WI38 (cell line): ENCODE measurements around the gene GPX4.

ENCODE experiments used
- H3K4me3 ChIP-seq: 2 replicates; pipeline ENCODE4 v1.5.1; 2011; ENCODE audit warnings: low read depth, mild to moderate bottlenecking, control low read depth, low read length
- TF ChIP-seq, protein P1 (sequence below): IDR thresholded peaks from 2 replicates; pipeline ENCODE4 v1.5.1; 2012; ENCODE audit warnings: low read depth, mild to moderate bottlenecking, control low read depth, low read length

GPX4 gene

DNA sequence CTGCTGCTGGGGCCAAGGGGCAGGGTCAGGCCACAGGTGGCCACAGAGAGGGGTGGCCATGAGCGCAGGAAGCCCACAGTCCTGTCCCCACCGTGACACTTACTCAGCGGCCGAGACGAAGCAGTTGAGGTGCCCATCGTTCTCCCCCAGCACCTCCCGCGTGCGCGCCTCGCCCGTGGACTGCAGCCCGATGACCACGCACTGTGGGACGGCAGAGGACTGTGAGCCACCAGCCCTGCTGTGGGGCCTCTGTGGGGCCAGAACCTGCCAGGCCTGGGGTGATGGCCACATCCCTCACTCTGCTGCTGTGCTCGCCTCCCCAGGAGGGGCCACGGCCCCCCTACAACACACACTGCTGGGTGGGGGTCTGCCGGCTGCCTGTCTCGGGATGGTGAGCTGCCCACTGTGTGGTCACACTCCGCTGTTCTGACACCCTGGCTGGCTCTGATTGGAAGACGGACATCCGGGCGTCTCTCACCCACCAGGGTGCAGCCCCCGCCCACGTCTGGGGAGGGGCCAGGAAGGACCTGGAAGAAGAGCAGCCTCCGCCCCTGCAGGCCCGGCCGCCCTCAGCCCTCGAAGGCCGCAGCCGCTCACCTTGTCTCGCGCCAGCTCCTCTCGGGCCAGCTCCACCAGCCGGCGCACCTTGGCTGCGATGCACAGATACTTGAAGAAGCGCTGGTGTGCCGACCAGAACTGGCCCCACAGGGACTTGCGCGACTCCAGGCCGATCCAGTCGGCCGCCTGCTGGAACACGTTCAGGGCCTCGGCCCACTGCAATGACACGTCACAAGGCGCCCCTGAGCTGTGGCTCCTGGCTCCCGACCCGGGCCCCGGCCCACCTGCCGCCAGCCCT lies 13.2 kb downstream of the GPX4 start:
- TF ChIP-seq, protein P1, sequence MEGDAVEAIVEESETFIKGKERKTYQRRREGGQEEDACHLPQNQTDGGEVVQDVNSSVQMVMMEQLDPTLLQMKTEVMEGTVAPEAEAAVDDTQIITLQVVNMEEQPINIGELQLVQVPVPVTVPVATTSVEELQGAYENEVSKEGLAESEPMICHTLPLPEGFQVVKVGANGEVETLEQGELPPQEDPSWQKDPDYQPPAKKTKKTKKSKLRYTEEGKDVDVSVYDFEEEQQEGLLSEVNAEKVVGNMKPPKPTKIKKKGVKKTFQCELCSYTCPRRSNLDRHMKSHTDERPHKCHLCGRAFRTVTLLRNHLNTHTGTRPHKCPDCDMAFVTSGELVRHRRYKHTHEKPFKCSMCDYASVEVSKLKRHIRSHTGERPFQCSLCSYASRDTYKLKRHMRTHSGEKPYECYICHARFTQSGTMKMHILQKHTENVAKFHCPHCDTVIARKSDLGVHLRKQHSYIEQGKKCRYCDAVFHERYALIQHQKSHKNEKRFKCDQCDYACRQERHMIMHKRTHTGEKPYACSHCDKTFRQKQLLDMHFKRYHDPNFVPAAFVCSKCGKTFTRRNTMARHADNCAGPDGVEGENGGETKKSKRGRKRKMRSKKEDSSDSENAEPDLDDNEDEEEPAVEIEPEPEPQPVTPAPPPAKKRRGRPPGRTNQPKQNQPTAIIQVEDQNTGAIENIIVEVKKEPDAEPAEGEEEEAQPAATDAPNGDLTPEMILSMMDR, result no peak
- H3K4me3 ChIP-seq, result no peak overlapping the region

DNA sequence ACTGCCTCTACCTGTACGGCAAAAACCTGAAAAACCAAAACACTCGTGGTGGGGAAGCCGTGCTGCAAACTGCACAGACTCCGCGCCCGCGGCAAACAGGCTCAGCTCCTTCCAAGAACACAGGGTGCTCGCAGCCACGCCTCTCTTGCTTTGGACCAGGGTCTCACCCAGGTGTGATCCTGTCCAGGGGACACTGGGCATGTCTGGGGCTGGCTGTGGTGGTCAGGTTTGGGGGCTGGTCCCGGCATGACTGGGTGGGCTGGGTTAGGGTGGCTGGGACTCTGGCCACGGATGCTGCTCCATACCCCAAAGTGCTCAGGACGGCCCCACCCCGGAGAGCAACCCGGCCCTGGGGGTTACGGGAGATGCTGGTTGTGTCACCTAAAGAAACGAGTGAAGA lies 13.9 kb downstream of the GPX4 start:
- no peak overlapping the region for H3K4me3 ChIP-seq
- TF ChIP-seq, protein P1, result no peak

DNA sequence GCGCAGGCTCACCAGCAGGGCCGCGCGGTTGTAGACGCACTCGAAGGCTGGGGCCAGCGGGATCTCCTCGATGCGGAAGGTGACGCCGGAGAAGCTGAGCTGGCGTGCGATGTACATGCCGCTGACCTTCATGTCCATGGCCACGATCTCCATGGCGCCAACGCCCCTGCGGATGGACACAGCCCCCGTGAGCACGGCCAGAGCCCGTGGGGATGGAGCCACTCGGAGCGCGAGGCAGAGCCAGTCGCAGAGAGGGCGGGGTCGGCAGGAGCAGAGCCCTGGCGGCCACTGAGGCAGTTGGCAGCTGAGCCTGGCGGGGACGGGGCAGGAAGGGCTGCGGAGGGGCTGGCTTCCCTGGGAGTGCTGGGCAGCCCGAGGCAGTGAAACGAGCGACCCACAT lies 15.2 kb downstream of the GPX4 start:
- no peak overlapping the region for H3K4me3 ChIP-seq
- TF ChIP-seq, protein P1, result no peak

DNA sequence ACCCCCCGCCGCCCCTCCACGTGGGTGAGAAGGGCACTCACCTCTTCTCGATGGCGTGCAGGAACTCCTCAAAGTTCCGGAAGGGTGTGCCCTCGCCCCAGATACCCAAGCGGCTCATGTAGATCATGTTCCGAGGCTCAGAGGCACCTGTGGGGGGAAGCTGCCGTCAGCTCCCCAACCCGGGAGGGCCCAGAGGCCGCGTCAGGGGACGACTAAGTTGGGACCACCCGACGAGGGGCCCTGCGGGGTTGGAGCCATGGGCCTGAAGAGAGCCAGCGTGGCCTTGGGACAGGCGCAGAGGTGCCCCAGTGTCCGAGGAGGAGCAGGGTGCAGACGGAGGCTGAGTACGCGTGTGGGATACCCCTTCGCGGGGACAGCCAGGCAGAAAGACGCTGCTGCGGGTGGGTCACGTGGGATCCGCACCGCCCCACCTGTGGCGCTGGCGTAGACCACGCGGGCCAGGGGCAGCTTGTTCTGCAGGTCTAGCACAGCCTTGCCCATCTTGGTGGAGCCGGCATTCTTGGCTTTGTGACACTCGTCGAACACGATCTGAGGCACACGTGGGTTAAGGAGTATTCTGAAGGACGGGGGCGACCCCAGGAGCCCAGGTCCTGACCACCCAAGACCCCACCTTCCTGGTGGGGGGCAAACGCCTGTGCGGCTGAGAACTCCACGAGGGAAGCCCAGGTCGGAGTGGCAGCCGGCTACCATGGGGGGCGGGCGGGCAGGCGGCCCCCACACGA lies 15.9 kb downstream of the GPX4 start:
- TF ChIP-seq, protein P1, result no peak
- no peak overlapping the region for H3K4me3 ChIP-seq

DNA sequence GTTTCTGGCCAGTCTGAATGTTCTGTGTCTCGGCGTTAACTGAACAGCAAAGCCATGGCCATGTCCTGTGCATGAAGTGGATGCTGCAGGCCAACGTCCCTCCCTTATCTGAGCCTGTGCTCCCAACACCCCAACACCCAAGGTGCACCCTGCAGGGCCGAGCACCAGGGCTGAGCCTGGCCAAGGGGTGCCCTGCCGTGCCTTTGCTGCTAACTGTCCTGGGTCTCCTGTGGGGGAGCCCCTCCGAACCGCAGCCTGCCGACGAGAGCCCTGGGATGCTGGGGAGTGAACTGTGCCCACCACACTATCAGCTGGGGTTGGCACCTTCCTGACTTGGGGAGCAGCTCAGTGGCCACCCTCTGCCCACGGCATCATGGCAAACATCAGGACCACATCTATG lies 17.6 kb downstream of the GPX4 start:
- no peak overlapping the region for H3K4me3 ChIP-seq
- TF ChIP-seq, protein P1, result no peak

DNA sequence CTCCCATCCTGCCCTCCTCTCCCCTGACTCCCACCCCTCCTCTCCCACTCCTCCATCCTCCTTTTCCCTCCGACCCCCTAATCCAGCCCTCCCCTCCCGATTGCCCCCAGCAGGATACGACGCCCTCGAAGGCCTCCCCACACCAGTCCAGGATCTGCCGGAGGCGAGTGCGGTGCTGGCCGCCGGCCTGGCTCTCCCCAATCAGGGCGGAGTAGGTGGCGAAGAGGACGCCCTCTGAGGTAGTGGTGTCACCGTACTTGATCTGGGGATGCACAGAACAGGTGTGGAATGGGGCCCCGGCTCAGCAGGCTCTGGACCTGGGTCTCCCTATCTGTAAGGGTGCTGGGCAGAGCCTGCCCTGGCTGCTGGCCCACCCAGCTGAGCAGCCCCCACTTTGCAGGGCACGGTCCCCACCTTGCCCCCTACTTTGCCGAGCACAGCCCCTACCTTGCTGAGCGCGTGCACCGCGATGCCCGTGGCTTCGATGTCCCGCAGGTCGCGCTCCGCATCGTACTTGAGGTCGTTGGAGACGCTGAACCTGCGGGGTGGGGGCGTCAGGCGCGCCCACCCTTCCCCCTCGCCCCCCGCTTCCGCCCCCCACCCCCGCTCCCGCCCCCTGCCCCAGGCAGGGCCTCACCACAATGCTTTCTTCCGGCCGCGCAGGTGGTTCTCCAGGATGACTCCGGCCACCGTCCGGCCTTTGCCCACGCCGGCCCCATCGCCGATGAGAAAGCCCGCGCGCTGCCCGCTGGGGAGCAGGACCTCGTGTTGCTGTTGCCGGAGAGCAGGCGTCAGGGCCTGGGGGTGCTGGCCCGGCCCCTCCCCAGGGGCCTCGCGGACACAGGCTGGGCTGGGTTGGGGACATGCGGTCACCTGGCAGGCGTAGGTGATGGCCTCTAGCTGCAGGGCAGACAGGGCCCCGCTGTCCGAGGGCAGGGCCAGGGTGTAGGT lies 18.5 kb downstream of the GPX4 start:
- H3K4me3 ChIP-seq, result no peak overlapping the region
- TF ChIP-seq, protein P1, result no peak
